ENCODE data around the gene LRBA. TPM values are rescaled to one million over a fixed set of nuclear protein-coding genes. Genes with fewer than 3 reads are reported as not detected.

Gene LRBA
- total and polyA plus RNA-seq, 5 donors from 2014 or later = 23.0 to 95.3 (median 25.4) TPM

GRCh38 chr4:150628073-150628472, 387.0 kb downstream of the LRBA start:
- Histone ChIP-seq H3K27me3 (ENCODE audit: control insufficient read depth, insufficient read depth, low read length) (no peaks in the 10 kb centered on the region), H3K9me3 (ENCODE audit: control insufficient read depth in 2 of 2, low read length in 2 of 2) (no peaks in the 10 kb centered on the region), H3K36me3 (ENCODE audit: control insufficient read depth, insufficient read depth, low read length) (no peaks in the 10 kb centered on the region), H3K4me3 (ENCODE audit: low read depth, low read length) (no peak overlapping the region), H3K27ac (ENCODE audit: insufficient read depth, low read length, poor library complexity, severe bottlenecking) (no peak overlapping the region), H3K4me1 (ENCODE audit: control insufficient read depth, insufficient read depth, low read length, poor library complexity, severe bottlenecking) (no peaks in the 10 kb centered on the region)
- Mint-ChIP-seq H3K9me3 (peaks cover 0 to 5% (median 2%) of the 10 kb centered on the region in 7 donors), H3K27ac (no peak overlapping the region), H3K4me1 (peaks cover 0 to 8% (median 6%) of the 10 kb centered on the region in 4 donors), H3K36me3 (peaks cover 14% of the 10 kb centered on the region), H3K27me3 (no peaks in the 10 kb centered on the region), H3K4me3 (no peak overlapping the region)
- DNase-seq (no peak), ATAC-seq (ENCODE audit: low read depth in 2 of 2) (no peak)

DNA sequence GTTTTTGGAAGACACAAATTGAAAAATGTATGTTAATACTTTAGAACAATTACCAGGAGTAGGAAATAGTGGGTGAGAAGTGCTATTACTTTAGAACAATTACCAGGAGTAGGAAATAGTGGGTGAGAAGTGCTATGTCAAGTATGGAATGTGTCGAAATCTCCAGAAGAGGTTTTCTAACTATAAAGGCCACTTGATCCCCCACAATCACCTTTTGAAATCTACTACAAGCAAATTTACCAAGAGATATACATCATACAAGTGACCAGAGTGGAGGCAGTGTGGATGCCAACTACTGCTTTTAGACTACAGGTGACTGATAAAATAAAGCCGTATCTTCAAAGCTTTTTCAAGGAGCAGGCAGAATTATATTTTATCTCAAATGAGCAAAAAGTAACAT, 390.1 kb downstream of the LRBA start:
- no peak overlapping the region for H3K27ac Mint-ChIP-seq
- no peak overlapping the region for H3K4me3 Mint-ChIP-seq
- H3K9me3 ChIP-seq (ENCODE audit: control insufficient read depth in 2 of 2, low read length in 2 of 2) = no peaks in the 10 kb centered on the region
- H3K4me1 ChIP-seq (ENCODE audit: control insufficient read depth, insufficient read depth, low read length, poor library complexity, severe bottlenecking) = no peaks in the 10 kb centered on the region
- no peaks in the 10 kb centered on the region for H3K27me3 Mint-ChIP-seq
- H3K9me3 Mint-ChIP-seq = peaks cover 0 to 2% (median 0%) of the 10 kb centered on the region in 7 donors
- DNase-seq (no peak), ATAC-seq (ENCODE audit: low read depth in 2 of 2) (no peak)
- no peak overlapping the region for H3K27ac ChIP-seq (ENCODE audit: insufficient read depth, low read length, poor library complexity, severe bottlenecking)
- H3K4me3 ChIP-seq (ENCODE audit: low read depth, low read length) = no peak overlapping the region
- H3K27me3 ChIP-seq (ENCODE audit: control insufficient read depth, insufficient read depth, low read length) = no peaks in the 10 kb centered on the region
- peaks cover 0 to 8% (median 5%) of the 10 kb centered on the region in 4 donors for H3K4me1 Mint-ChIP-seq
- H3K36me3 Mint-ChIP-seq = peaks cover 25% of the 10 kb centered on the region
- H3K36me3 ChIP-seq (ENCODE audit: control insufficient read depth, insufficient read depth, low read length) = no peaks in the 10 kb centered on the region

DNA sequence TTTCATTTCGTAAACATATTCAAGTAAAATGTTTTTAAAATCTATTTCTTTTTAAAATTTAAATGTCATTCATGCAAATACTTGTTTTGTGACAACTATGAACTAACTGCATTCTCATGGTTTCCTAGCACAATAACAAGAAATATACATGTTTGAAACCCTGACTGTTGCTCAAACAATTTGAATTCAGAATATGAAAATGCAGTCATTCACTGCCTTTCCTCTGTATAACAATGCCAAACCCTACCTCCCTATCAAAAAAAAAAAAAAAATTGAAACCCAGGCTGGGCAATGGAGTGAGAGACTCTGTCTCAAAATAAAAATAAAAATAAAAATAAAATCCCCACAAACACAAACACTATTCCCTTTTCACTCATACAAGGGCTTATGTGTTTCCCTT, 391.0 kb downstream of the LRBA start:
- Histone ChIP-seq H3K36me3 (ENCODE audit: control insufficient read depth, insufficient read depth, low read length) (no peaks in the 10 kb centered on the region), H3K4me1 (ENCODE audit: control insufficient read depth, insufficient read depth, low read length, poor library complexity, severe bottlenecking) (no peaks in the 10 kb centered on the region), H3K27ac (ENCODE audit: insufficient read depth, low read length, poor library complexity, severe bottlenecking) (no peak overlapping the region)

DNA sequence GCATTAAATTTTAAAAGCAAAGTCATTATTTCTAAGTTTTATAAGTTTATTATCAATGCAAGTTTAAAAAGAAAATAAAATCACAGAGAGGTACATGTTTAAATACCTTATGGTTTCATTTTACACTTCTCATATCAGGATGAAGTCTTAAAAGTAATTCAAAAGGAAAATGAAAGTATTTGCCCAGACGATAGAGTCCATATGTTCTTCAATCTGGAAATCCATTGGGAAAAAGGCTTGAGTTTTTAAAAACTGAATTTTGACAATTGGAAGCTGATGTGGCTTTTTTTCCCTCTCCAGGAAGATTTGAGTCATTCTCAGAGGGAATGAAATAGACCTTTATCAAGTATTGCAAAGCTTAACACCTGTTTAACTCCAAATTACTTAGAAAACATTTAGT, 396.0 kb downstream of the LRBA start:
- Histone ChIP-seq H3K4me3 (ENCODE audit: low read depth, low read length) (peak overlapping the region; percentile 33), H3K27ac (ENCODE audit: insufficient read depth, low read length, poor library complexity, severe bottlenecking) (no peak overlapping the region), H3K36me3 (ENCODE audit: control insufficient read depth, insufficient read depth, low read length) (no peaks in the 10 kb centered on the region), H3K27me3 (ENCODE audit: control insufficient read depth, insufficient read depth, low read length) (no peaks in the 10 kb centered on the region), H3K4me1 (ENCODE audit: control insufficient read depth, insufficient read depth, low read length, poor library complexity, severe bottlenecking) (no peaks in the 10 kb centered on the region), H3K9me3 (ENCODE audit: control insufficient read depth in 2 of 2, low read length in 2 of 2) (no peaks in the 10 kb centered on the region)
- Mint-ChIP-seq H3K27me3 (no peaks in the 10 kb centered on the region), H3K9me3 (peaks cover 0 to 2% (median 0%) of the 10 kb centered on the region in 7 donors), H3K36me3 (peaks cover 27% of the 10 kb centered on the region), H3K27ac (no peak overlapping the region), H3K4me1 (peaks cover 0 to 9% (median 5%) of the 10 kb centered on the region in 4 donors), H3K4me3 (no peak overlapping the region)
- no peak for DNase-seq
- no peak for ATAC-seq (ENCODE audit: low read depth in 2 of 2)

More for the DNA sequence above, 391.0 kb downstream of the LRBA start:
- peaks cover 0 to 2% (median 0%) of the 10 kb centered on the region in 7 donors for H3K9me3 Mint-ChIP-seq
- Histone ChIP-seq H3K27me3 (ENCODE audit: control insufficient read depth, insufficient read depth, low read length) (no peaks in the 10 kb centered on the region), H3K9me3 (ENCODE audit: control insufficient read depth in 2 of 2, low read length in 2 of 2) (no peaks in the 10 kb centered on the region), H3K4me3 (ENCODE audit: low read depth, low read length) (no peak overlapping the region)
- H3K4me3 Mint-ChIP-seq = no peak overlapping the region
- no peaks in the 10 kb centered on the region for H3K27me3 Mint-ChIP-seq
- H3K27ac Mint-ChIP-seq = no peak overlapping the region
- peaks cover 22% of the 10 kb centered on the region for H3K36me3 Mint-ChIP-seq
- no peak for ATAC-seq (ENCODE audit: low read depth in 2 of 2)
- peaks cover 0 to 8% (median 5%) of the 10 kb centered on the region in 4 donors for H3K4me1 Mint-ChIP-seq
- DNase-seq = no peak

DNA sequence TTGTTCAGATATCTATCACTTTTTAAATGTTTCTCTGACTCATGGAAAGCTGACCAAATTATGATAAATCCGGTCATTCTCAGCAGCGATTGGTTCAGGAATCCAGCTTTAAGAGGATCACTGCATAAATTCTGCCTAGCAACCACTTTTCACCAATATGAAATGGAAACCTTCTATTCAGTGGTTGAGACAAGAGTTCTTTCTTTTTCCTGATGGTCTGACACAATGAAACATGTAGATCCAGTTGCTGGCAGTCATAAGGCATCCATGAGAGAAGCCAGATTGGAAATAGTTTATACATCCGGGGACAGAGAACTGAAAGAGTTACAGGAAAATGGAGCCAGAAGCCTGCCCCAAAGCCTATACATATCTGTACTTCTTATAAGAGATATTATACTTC, 406.0 kb downstream of the LRBA start:
- no peak overlapping the region for H3K4me3 ChIP-seq (ENCODE audit: low read depth, low read length)
- no peak overlapping the region for H3K27ac ChIP-seq (ENCODE audit: insufficient read depth, low read length, poor library complexity, severe bottlenecking)
- H3K9me3 ChIP-seq (ENCODE audit: control insufficient read depth in 2 of 2, low read length in 2 of 2) = no peaks in the 10 kb centered on the region
- H3K36me3 Mint-ChIP-seq = peaks cover 29% of the 10 kb centered on the region
- ATAC-seq (ENCODE audit: low read depth in 2 of 2) (no peak), DNase-seq (no peak)
- no peaks in the 10 kb centered on the region for H3K9me3 Mint-ChIP-seq
- no peaks in the 10 kb centered on the region for H3K27me3 ChIP-seq (ENCODE audit: control insufficient read depth, insufficient read depth, low read length)
- no peaks in the 10 kb centered on the region for H3K36me3 ChIP-seq (ENCODE audit: control insufficient read depth, insufficient read depth, low read length)
- peaks cover 3 to 20% (median 5%) of the 10 kb centered on the region in 4 donors for H3K4me1 Mint-ChIP-seq
- H3K27ac Mint-ChIP-seq = no peak overlapping the region
- H3K4me1 ChIP-seq (ENCODE audit: control insufficient read depth, insufficient read depth, low read length, poor library complexity, severe bottlenecking) = no peaks in the 10 kb centered on the region
- H3K4me3 Mint-ChIP-seq = no peak overlapping the region
- no peaks in the 10 kb centered on the region for H3K27me3 Mint-ChIP-seq

- Histone ChIP-seq H3K36me3 (ENCODE audit: control insufficient read depth, insufficient read depth, low read length) (peaks cover 12% of the 10 kb centered on the region), H3K4me3 (ENCODE audit: low read depth, low read length) (no peak overlapping the region), H3K4me1 (ENCODE audit: control insufficient read depth, insufficient read depth, low read length, poor library complexity, severe bottlenecking) (no peaks in the 10 kb centered on the region), H3K27ac (ENCODE audit: insufficient read depth, low read length, poor library complexity, severe bottlenecking) (no peak overlapping the region), H3K9me3 (ENCODE audit: control insufficient read depth in 2 of 2, low read length in 2 of 2) (no peaks in the 10 kb centered on the region), H3K27me3 (ENCODE audit: control insufficient read depth, insufficient read depth, low read length) (no peaks in the 10 kb centered on the region)
- Mint-ChIP-seq H3K36me3 (peaks cover 15% of the 10 kb centered on the region), H3K27me3 (no peaks in the 10 kb centered on the region), H3K4me1 (peaks cover 0 to 8% (median 3%) of the 10 kb centered on the region in 4 donors), H3K4me3 (no peak overlapping the region), H3K27ac (no peak overlapping the region), H3K9me3 (no peaks in the 10 kb centered on the region)
- ATAC-seq (ENCODE audit: low read depth in 2 of 2) (no peak), DNase-seq (no peak)
Measured at GRCh38 chr4:150600812-150601445, 414.2 kb downstream of the LRBA start.

GRCh38 chr4:150599547-150599946, 415.5 kb downstream of the LRBA start:
- H3K27ac ChIP-seq (ENCODE audit: insufficient read depth, low read length, poor library complexity, severe bottlenecking) = no peak overlapping the region
- DNase-seq (no peak), ATAC-seq (ENCODE audit: low read depth in 2 of 2) (no peak)
- H3K27ac Mint-ChIP-seq = peak overlapping the region in 1 of 3 donors; percentile 18
- H3K9me3 ChIP-seq (ENCODE audit: control insufficient read depth in 2 of 2, low read length in 2 of 2) = no peaks in the 10 kb centered on the region
- H3K9me3 Mint-ChIP-seq = no peaks in the 10 kb centered on the region
- H3K4me1 ChIP-seq (ENCODE audit: control insufficient read depth, insufficient read depth, low read length, poor library complexity, severe bottlenecking) = no peaks in the 10 kb centered on the region
- H3K36me3 Mint-ChIP-seq = peaks cover 15% of the 10 kb centered on the region
- no peak overlapping the region for H3K4me3 ChIP-seq (ENCODE audit: low read depth, low read length)
- no peaks in the 10 kb centered on the region for H3K27me3 ChIP-seq (ENCODE audit: control insufficient read depth, insufficient read depth, low read length)
- H3K4me3 Mint-ChIP-seq = no peak overlapping the region
- peaks cover 12% of the 10 kb centered on the region for H3K36me3 ChIP-seq (ENCODE audit: control insufficient read depth, insufficient read depth, low read length)
- no peaks in the 10 kb centered on the region for H3K27me3 Mint-ChIP-seq
- H3K4me1 Mint-ChIP-seq = peaks cover 0 to 8% (median 3%) of the 10 kb centered on the region in 4 donors

DNA sequence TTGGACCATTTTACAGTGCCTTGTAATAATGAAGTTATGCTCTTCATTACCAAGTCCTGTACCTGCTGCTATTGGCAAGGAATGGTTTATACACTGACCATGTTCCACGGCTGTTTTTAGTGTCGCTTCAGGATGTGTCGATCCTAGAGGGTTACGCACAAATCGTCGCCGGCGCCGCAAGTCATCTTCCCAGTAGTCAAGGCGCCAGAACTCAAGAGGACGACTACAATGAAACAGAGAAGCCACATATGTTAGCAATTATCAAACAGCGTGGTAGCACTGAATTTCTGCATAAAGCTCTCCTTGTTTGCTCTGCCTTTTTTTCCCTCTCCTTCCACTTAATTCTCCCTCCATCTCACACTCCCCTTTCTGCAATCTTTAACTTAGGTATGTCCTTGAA, 416.2 kb downstream of the LRBA start:
- no peaks in the 10 kb centered on the region for H3K9me3 Mint-ChIP-seq
- peaks cover 0 to 8% (median 3%) of the 10 kb centered on the region in 4 donors for H3K4me1 Mint-ChIP-seq
- H3K27ac Mint-ChIP-seq = peak overlapping the region in 2 of 3 donors; percentile 18 to 44
- Histone ChIP-seq H3K36me3 (ENCODE audit: control insufficient read depth, insufficient read depth, low read length) (peaks cover 12% of the 10 kb centered on the region), H3K27me3 (ENCODE audit: control insufficient read depth, insufficient read depth, low read length) (no peaks in the 10 kb centered on the region), H3K27ac (ENCODE audit: insufficient read depth, low read length, poor library complexity, severe bottlenecking) (no peak overlapping the region), H3K4me1 (ENCODE audit: control insufficient read depth, insufficient read depth, low read length, poor library complexity, severe bottlenecking) (no peaks in the 10 kb centered on the region), H3K9me3 (ENCODE audit: control insufficient read depth in 2 of 2, low read length in 2 of 2) (no peaks in the 10 kb centered on the region), H3K4me3 (ENCODE audit: low read depth, low read length) (no peak overlapping the region)
- no peak overlapping the region for H3K4me3 Mint-ChIP-seq
- H3K36me3 Mint-ChIP-seq = peaks cover 15% of the 10 kb centered on the region
- DNase-seq = no peak
- no peaks in the 10 kb centered on the region for H3K27me3 Mint-ChIP-seq
- no peak for ATAC-seq (ENCODE audit: low read depth in 2 of 2)

Data from CD4-positive, CD25-positive, alpha-beta regulatory T cell (primary cell).